ENCODE results near the gene SPO11. TPM values are rescaled to one million over a fixed set of nuclear protein-coding genes. Genes with fewer than 3 reads are reported as not detected.

SPO11 gene
- polyA plus RNA-seq, 4 donors: not detected

GRCh38 chr20:57374343-57374930 lies 44.8 kb downstream of the SPO11 start:
- H3K27ac ChIP-seq (ENCODE audit: low read depth in 1 of 3, low read length in 2 of 3): no peak overlapping the region
- no peaks in the 10 kb centered on the region for H3K4me1 ChIP-seq (ENCODE audit: control insufficient read depth in 3 of 3, insufficient read depth in 2 of 3, low read depth in 1 of 3, low read length in 2 of 3)
- no peaks in the 10 kb centered on the region for H3K9me3 ChIP-seq (ENCODE audit: control insufficient read depth in 2 of 2, insufficient read depth in 1 of 2, low read depth in 1 of 2, low read length in 1 of 2)
- no peaks in the 10 kb centered on the region for H3K27me3 ChIP-seq (ENCODE audit: control insufficient read depth in 3 of 3, insufficient read depth in 3 of 3, low read length in 3 of 3)
- FAIRE-seq (no peak), DNase-seq (no peak)
- no peak overlapping the region for H3K4me3 ChIP-seq (ENCODE audit: low read depth in 1 of 3, low read length in 3 of 3)
- 72 to 86% (median 80%) methylated on average over 12 of the region's 12 CpGs for WGBS, 3 donors
- H3K36me3 ChIP-seq (ENCODE audit: control insufficient read depth in 3 of 3, insufficient read depth in 2 of 3, low read depth in 1 of 3, low read length in 3 of 3): peaks cover 16 to 67% (median 35%) of the 10 kb centered on the region in 3 donors

- DNase-seq (no peak), FAIRE-seq (no peak)
- Histone ChIP-seq H3K27me3 (ENCODE audit: control insufficient read depth in 3 of 3, insufficient read depth in 3 of 3, low read length in 3 of 3) (no peaks in the 10 kb centered on the region), H3K4me3 (ENCODE audit: low read depth in 1 of 3, low read length in 3 of 3) (no peak overlapping the region), H3K36me3 (ENCODE audit: control insufficient read depth in 3 of 3, insufficient read depth in 2 of 3, low read depth in 1 of 3, low read length in 3 of 3) (peaks cover 16 to 61% (median 35%) of the 10 kb centered on the region in 3 donors), H3K9me3 (ENCODE audit: control insufficient read depth in 2 of 2, insufficient read depth in 1 of 2, low read depth in 1 of 2, low read length in 1 of 2) (no peaks in the 10 kb centered on the region), H3K4me1 (ENCODE audit: control insufficient read depth in 3 of 3, insufficient read depth in 2 of 3, low read depth in 1 of 3, low read length in 2 of 3) (no peaks in the 10 kb centered on the region), H3K27ac (ENCODE audit: low read depth in 1 of 3, low read length in 2 of 3) (peak overlapping the region in 1 of 3 donors; percentile 42)
- 81 to 92% (median 90%) methylated on average over 14 of the region's 14 CpGs for WGBS, 3 donors
Measured at GRCh38 chr20:57374931-57375651, 45.5 kb downstream of the SPO11 start.

- 88 to 95% (median 94%) methylated on average over 10 of the region's 10 CpGs for WGBS, 3 donors
- no peaks in the 10 kb centered on the region for H3K4me1 ChIP-seq (ENCODE audit: control insufficient read depth in 3 of 3, insufficient read depth in 2 of 3, low read depth in 1 of 3, low read length in 2 of 3)
- H3K4me3 ChIP-seq (ENCODE audit: low read depth in 1 of 3, low read length in 3 of 3): no peak overlapping the region
- peaks cover 12 to 61% (median 33%) of the 10 kb centered on the region in 3 donors for H3K36me3 ChIP-seq (ENCODE audit: control insufficient read depth in 3 of 3, insufficient read depth in 2 of 3, low read depth in 1 of 3, low read length in 3 of 3)
- no peak for FAIRE-seq
- H3K27me3 ChIP-seq (ENCODE audit: control insufficient read depth in 3 of 3, insufficient read depth in 3 of 3, low read length in 3 of 3): no peaks in the 10 kb centered on the region
- no peak for DNase-seq
- no peaks in the 10 kb centered on the region for H3K9me3 ChIP-seq (ENCODE audit: control insufficient read depth in 2 of 2, insufficient read depth in 1 of 2, low read depth in 1 of 2, low read length in 1 of 2)
- H3K27ac ChIP-seq (ENCODE audit: low read depth in 1 of 3, low read length in 2 of 3): peak overlapping the region in 1 of 3 donors; percentile 42
Measured at GRCh38 chr20:57375652-57376230, 46.1 kb downstream of the SPO11 start.

GRCh38 chr20:57377350-57377749 lies 47.7 kb downstream of the SPO11 start:
- Histone ChIP-seq H3K9me3 (ENCODE audit: control insufficient read depth in 2 of 2, insufficient read depth in 1 of 2, low read depth in 1 of 2, low read length in 1 of 2) (no peaks in the 10 kb centered on the region), H3K36me3 (ENCODE audit: control insufficient read depth in 3 of 3, insufficient read depth in 2 of 3, low read depth in 1 of 3, low read length in 3 of 3) (peaks cover 9 to 58% (median 27%) of the 10 kb centered on the region in 3 donors), H3K4me1 (ENCODE audit: control insufficient read depth in 3 of 3, insufficient read depth in 2 of 3, low read depth in 1 of 3, low read length in 2 of 3) (no peaks in the 10 kb centered on the region), H3K4me3 (ENCODE audit: low read depth in 1 of 3, low read length in 3 of 3) (no peak overlapping the region), H3K27me3 (ENCODE audit: control insufficient read depth in 3 of 3, insufficient read depth in 3 of 3, low read length in 3 of 3) (no peaks in the 10 kb centered on the region), H3K27ac (ENCODE audit: low read depth in 1 of 3, low read length in 2 of 3) (no peak overlapping the region)
- WGBS, 3 donors: 83 to 90% (median 86%) methylated on average over 13 of the region's 13 CpGs
- no peak for DNase-seq
- no peak for FAIRE-seq

GRCh38 chr20:57378107-57378506 lies 48.5 kb downstream of the SPO11 start:
- Histone ChIP-seq H3K9me3 (ENCODE audit: control insufficient read depth in 2 of 2, insufficient read depth in 1 of 2, low read depth in 1 of 2, low read length in 1 of 2) (no peaks in the 10 kb centered on the region), H3K27ac (ENCODE audit: low read depth in 1 of 3, low read length in 2 of 3) (no peak overlapping the region), H3K4me3 (ENCODE audit: low read depth in 1 of 3, low read length in 3 of 3) (no peak overlapping the region), H3K36me3 (ENCODE audit: control insufficient read depth in 3 of 3, insufficient read depth in 2 of 3, low read depth in 1 of 3, low read length in 3 of 3) (peaks cover 9 to 50% (median 24%) of the 10 kb centered on the region in 3 donors), H3K4me1 (ENCODE audit: control insufficient read depth in 3 of 3, insufficient read depth in 2 of 3, low read depth in 1 of 3, low read length in 2 of 3) (no peaks in the 10 kb centered on the region), H3K27me3 (ENCODE audit: control insufficient read depth in 3 of 3, insufficient read depth in 3 of 3, low read length in 3 of 3) (no peaks in the 10 kb centered on the region)
- no peak for DNase-seq
- FAIRE-seq: no peak
- WGBS, 3 donors: 88 to 91% (median 91%) methylated on average over 16 of the region's 16 CpGs

- no peak overlapping the region for H3K4me3 ChIP-seq (ENCODE audit: low read depth in 1 of 3, low read length in 3 of 3)
- H3K36me3 ChIP-seq (ENCODE audit: control insufficient read depth in 3 of 3, insufficient read depth in 2 of 3, low read depth in 1 of 3, low read length in 3 of 3): peaks cover 9 to 49% (median 24%) of the 10 kb centered on the region in 3 donors
- WGBS, 3 donors: 81 to 87% (median 84%) methylated on average over 4 of the region's 4 CpGs
- DNase-seq (no peak), FAIRE-seq (no peak)
- no peaks in the 10 kb centered on the region for H3K9me3 ChIP-seq (ENCODE audit: control insufficient read depth in 2 of 2, insufficient read depth in 1 of 2, low read depth in 1 of 2, low read length in 1 of 2)
- no peaks in the 10 kb centered on the region for H3K27me3 ChIP-seq (ENCODE audit: control insufficient read depth in 3 of 3, insufficient read depth in 3 of 3, low read length in 3 of 3)
- H3K4me1 ChIP-seq (ENCODE audit: control insufficient read depth in 3 of 3, insufficient read depth in 2 of 3, low read depth in 1 of 3, low read length in 2 of 3): no peaks in the 10 kb centered on the region
- no peak overlapping the region for H3K27ac ChIP-seq (ENCODE audit: low read depth in 1 of 3, low read length in 2 of 3)
Measured at GRCh38 chr20:57378646-57379262, 49.2 kb downstream of the SPO11 start.

- Histone ChIP-seq H3K4me1 (ENCODE audit: control insufficient read depth in 3 of 3, insufficient read depth in 2 of 3, low read depth in 1 of 3, low read length in 2 of 3) (no peaks in the 10 kb centered on the region), H3K27ac (ENCODE audit: low read depth in 1 of 3, low read length in 2 of 3) (no peak overlapping the region), H3K9me3 (ENCODE audit: control insufficient read depth in 2 of 2, insufficient read depth in 1 of 2, low read depth in 1 of 2, low read length in 1 of 2) (no peaks in the 10 kb centered on the region), H3K27me3 (ENCODE audit: control insufficient read depth in 3 of 3, insufficient read depth in 3 of 3, low read length in 3 of 3) (no peaks in the 10 kb centered on the region), H3K4me3 (ENCODE audit: low read depth in 1 of 3, low read length in 3 of 3) (no peak overlapping the region), H3K36me3 (ENCODE audit: control insufficient read depth in 3 of 3, insufficient read depth in 2 of 3, low read depth in 1 of 3, low read length in 3 of 3) (peaks cover 9 to 45% (median 22%) of the 10 kb centered on the region in 3 donors)
- WGBS, 3 donors: 74 to 84% (median 78%) methylated on average over 5 of the region's 5 CpGs
- FAIRE-seq (no peak), DNase-seq (no peak)
Measured at GRCh38 chr20:57379263-57379647, 49.7 kb downstream of the SPO11 start.

GRCh38 chr20:57380081-57380750 lies 50.6 kb downstream of the SPO11 start:
- DNase-seq: no peak
- no peak overlapping the region for H3K27ac ChIP-seq (ENCODE audit: low read depth in 1 of 3, low read length in 2 of 3)
- 86 to 89% (median 87%) methylated on average over 10 of the region's 10 CpGs for WGBS, 3 donors
- H3K9me3 ChIP-seq (ENCODE audit: control insufficient read depth in 2 of 2, insufficient read depth in 1 of 2, low read depth in 1 of 2, low read length in 1 of 2): no peaks in the 10 kb centered on the region
- no peaks in the 10 kb centered on the region for H3K27me3 ChIP-seq (ENCODE audit: control insufficient read depth in 3 of 3, insufficient read depth in 3 of 3, low read length in 3 of 3)
- no peak for FAIRE-seq
- H3K36me3 ChIP-seq (ENCODE audit: control insufficient read depth in 3 of 3, insufficient read depth in 2 of 3, low read depth in 1 of 3, low read length in 3 of 3): peaks cover 9 to 36% (median 15%) of the 10 kb centered on the region in 3 donors
- no peaks in the 10 kb centered on the region for H3K4me1 ChIP-seq (ENCODE audit: control insufficient read depth in 3 of 3, insufficient read depth in 2 of 3, low read depth in 1 of 3, low read length in 2 of 3)
- H3K4me3 ChIP-seq (ENCODE audit: low read depth in 1 of 3, low read length in 3 of 3): no peak overlapping the region

All from small intestine (tissue), 7 donors.